Measurements from ENCODE around the gene HTR3B. TPM values are rescaled to one million over a fixed set of nuclear protein-coding genes. Genes with fewer than 3 reads are reported as not detected.

Gene HTR3B, protein sequence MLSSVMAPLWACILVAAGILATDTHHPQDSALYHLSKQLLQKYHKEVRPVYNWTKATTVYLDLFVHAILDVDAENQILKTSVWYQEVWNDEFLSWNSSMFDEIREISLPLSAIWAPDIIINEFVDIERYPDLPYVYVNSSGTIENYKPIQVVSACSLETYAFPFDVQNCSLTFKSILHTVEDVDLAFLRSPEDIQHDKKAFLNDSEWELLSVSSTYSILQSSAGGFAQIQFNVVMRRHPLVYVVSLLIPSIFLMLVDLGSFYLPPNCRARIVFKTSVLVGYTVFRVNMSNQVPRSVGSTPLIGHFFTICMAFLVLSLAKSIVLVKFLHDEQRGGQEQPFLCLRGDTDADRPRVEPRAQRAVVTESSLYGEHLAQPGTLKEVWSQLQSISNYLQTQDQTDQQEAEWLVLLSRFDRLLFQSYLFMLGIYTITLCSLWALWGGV
- total RNA-seq (2022; extraction: Qiagen RNA extraction) = not detected in 5 replicates

DNA sequence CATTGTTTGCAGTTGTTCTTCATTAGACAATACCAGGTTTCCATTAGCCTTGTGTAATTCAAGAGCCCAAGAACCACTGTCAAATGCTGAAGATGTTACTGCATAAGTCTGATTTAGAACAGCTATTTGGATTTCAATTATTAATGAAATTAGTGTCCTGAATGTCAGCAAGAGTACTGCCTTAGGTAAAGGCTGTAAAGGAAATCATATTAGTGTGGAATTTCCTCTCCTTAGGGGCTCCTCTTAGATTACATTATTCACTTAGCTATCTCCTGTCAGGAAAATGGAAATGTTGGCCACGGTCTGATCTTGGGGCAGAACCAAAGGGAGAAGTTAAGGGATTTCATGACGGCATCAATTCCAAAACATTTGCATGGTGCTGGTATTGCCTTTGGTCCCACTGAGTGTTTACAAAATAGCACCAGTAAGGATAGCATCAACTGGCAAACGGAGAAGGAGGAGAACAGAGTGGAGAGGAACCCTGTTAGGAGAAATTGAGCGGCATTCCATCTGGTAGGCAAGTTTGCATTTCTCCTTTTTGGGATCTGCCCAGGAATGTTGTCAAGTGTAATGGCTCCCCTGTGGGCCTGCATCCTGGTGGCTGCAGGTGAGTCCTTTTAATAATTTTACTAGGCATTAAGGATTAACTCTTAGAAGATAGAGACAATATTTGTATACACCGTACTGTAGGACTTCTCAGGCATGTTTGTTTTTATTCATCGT lies at the start of gene HTR3B:
TSS of gene HTR3B (plus strand) at position 418 of the 723 bp plus-strand sequence. CDS start at position 556, 138 bp downstream.

DNA sequence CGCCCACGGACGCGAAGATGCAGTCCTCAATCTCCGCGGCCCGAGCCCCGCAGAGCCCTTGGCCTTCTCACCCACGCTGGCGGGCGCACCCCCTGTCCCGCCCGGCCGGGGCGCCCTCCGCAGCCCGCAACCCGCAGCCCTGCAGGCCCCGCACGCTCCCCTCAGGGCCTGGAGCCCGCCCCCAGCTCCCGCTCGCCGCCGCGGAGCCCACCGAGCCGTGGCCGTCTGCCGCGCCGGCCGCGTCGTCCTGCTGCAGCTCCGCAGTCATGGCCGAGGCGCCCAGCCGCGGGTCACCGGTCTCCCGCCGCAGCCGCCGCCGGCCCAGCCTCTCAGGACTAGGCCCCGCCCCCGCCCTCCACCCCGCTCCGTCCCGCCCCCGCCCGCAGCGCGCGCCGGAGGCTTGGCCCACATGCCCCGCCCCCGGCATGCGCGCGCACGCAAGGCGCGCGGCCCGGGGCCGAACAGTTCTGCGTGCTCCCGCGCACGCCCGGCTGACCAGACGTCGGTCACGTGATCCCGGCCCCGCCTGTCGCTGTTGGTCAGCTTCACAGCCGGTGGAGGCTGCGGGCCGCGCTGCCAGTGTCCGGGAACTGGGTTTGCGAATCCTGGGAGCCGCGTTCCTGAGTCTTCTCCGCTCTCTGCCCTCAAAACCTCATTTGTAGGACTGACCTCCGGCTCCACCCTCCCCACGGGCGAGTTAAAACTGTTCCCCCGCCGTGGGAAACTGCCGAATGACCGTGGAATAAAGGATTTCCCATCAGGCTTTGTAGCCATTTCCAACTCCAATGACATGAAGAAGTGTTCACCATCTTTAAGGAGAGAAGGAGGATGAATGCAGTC lies 29.1 kb upstream of the HTR3B start, which contains the start of gene USP28:
TSS of gene USP28 (minus strand) at position 339 of the 840 bp plus-strand sequence. CDS start at position 268, 71 bp downstream.

DNA sequence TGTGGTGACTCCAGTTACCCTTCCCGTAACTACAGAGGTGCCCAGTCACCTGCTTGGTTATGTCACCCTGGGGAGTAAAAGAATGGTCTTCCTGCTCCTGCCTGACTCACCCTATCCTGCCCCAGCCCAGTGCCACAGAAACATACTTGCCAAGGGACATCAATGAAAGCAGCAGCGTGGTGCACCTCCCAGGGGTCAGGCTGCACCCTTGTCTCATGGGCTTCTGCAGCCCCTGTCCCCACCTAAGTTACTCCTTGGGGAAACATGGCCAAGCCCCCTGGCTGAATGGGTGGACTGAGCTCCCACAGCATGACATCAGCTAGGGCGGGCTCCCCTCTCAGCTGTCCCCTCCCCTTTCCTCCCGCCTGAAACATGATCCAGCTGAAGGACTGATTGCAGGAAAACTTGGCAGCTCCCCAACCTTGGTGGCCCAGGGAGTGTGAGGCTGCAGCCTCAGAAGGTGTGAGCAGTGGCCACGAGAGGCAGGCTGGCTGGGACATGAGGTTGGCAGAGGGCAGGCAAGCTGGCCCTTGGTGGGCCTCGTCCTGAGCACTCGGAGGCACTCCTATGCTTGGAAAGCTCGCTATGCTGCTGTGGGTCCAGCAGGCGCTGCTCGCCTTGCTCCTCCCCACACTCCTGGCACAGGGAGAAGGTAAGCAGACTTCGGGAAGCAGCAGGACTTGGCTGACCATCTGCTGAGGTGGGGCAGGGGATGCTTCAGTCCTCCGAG lies 70.3 kb downstream of the HTR3B start, which contains the start of gene HTR3A:
TSS of gene HTR3A (plus strand) at position 368 of the 730 bp plus-strand sequence. CDS start at position 586, 218 bp downstream.

Other genes starting within 250 kb of the HTR3B start
- gene TMPRSS5, start 198.5 kb upstream of the HTR3B start, total RNA-seq (2022; extraction: Qiagen RNA extraction) = 0.07 to 0.15 TPM (median 0.08 TPM) in 5 replicates
- gene ZW10, start 131.1 kb upstream of the HTR3B start, total RNA-seq (2022; extraction: Qiagen RNA extraction) = 11.9 to 15.6 TPM (median 12.7 TPM) in 5 replicates
- not detected in 5 replicates for gene CLDN25, start 125.0 kb upstream of the HTR3B start, total RNA-seq (2022; extraction: Qiagen RNA extraction)
- gene USP28, start 29.2 kb upstream of the HTR3B start, total RNA-seq (2022; extraction: Qiagen RNA extraction) = 13.7 to 24.1 TPM (median 16.7 TPM) in 5 replicates
- not detected in 5 replicates for gene HTR3A, start 70.3 kb downstream of the HTR3B start, total RNA-seq (2022; extraction: Qiagen RNA extraction)
- gene ZBTB16, start 154.9 kb downstream of the HTR3B start, total RNA-seq (2022; extraction: Qiagen RNA extraction) = 0.82 to 1.7 TPM (median 1.0 TPM) in 5 replicates